Neural crest cell (in vitro differentiated cells): ENCODE data around the gene EGLN2. TPM values are rescaled to one million over a fixed set of nuclear protein-coding genes. Genes with fewer than 3 reads are reported as not detected.
"Not testable (repeated sequence)": the region's sequence is repeated elsewhere in the genome, so short reads cannot be mapped to it uniquely, and the experiment has no call there.

Source experiments
- DNase-seq: peaks from one replicate; pipeline ENCODE4 v3.0.0; 2021; ENCODE audit warnings: low read depth, mixed read lengths, low spot score
- H3K27ac Mint-ChIP-seq: one replicate; pipeline ENCODE4 v1.8.0; 2021; ENCODE audit warnings: mild to moderate bottlenecking, mixed read lengths; ENCODE audit not compliant: unreplicated experiment
- H3K27me3 Mint-ChIP-seq: 2 replicates; pipeline ENCODE4 v1.8.0; 2021; ENCODE audit warnings: low read depth, mild to moderate bottlenecking, mixed read lengths
- H3K36me3 Mint-ChIP-seq: 2 replicates; pipeline ENCODE4 v1.8.0; 2021; ENCODE audit warnings: low read depth, mild to moderate bottlenecking, mixed read lengths
- H3K4me1 Mint-ChIP-seq: 2 replicates; pipeline ENCODE4 v1.8.0; 2021; ENCODE audit warnings: mixed read lengths
- H3K4me3 Mint-ChIP-seq: one replicate; pipeline ENCODE4 v1.8.0; 2021; ENCODE audit warnings: mild to moderate bottlenecking, mixed read lengths
- H3K9me3 Mint-ChIP-seq: 2 replicates; pipeline ENCODE4 v1.8.0; 2021; ENCODE audit warnings: mixed read lengths
- total RNA-seq: library from RNA; stranded (reverse); gene quantifications from 2 replicates; pipeline ENCODE4 v1.2.1, GENCODE V29; 2021
- TF ChIP-seq, protein P1 (sequence below): fragments of 200-600 bp; sonication (generic); conservative IDR thresholded peaks from 2 replicates; pipeline ENCODE4 v1.5.0; 2021; ENCODE audit warnings: antibody characterized with exemption, mild to moderate bottlenecking

Gene EGLN2
- total RNA-seq, 1 donor from 2014 or later = 113 TPM

DNA sequence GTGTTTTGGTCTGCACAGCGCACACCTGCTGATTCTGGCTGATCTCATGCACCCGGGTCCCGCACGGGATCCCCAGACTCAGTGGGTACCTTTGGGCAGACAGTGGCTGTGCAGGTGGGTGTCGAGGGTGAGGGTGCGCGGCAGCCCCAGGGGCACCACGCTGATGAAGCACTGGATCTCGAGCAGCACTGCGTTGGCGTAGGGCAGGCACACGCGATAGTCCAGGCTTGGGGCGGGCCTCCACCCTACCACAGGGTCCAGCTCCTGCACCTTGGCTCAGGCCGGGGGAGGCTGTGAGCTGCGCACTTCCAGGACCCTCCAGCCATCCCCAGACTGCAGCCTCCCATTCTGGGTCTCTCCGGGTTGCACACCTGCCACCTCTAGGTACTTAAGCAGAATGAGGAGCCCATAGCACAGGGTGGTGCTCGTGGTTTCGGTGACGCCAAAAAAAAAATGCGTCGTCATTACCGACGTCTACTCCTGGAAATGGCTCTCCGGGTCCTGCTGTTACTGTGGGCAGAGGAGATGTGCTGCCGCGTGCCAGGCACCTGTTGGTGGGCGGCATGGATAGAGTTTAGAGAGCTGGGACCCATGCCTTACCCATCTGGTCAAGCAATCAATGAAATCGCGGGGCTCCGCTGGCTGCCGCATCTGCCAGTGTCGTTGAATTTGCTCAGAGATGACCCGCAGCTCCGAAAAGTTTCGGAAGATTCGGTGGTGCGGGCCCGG lies 10.5 kb downstream of the EGLN2 start:
- no peak overlapping the region for H3K27ac Mint-ChIP-seq
- TF ChIP-seq, protein P1, sequence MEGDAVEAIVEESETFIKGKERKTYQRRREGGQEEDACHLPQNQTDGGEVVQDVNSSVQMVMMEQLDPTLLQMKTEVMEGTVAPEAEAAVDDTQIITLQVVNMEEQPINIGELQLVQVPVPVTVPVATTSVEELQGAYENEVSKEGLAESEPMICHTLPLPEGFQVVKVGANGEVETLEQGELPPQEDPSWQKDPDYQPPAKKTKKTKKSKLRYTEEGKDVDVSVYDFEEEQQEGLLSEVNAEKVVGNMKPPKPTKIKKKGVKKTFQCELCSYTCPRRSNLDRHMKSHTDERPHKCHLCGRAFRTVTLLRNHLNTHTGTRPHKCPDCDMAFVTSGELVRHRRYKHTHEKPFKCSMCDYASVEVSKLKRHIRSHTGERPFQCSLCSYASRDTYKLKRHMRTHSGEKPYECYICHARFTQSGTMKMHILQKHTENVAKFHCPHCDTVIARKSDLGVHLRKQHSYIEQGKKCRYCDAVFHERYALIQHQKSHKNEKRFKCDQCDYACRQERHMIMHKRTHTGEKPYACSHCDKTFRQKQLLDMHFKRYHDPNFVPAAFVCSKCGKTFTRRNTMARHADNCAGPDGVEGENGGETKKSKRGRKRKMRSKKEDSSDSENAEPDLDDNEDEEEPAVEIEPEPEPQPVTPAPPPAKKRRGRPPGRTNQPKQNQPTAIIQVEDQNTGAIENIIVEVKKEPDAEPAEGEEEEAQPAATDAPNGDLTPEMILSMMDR = no peak
- DNase-seq = no peak
- no peaks in the 10 kb centered on the region for H3K9me3 Mint-ChIP-seq
- peaks cover 59% of the 10 kb centered on the region for H3K4me1 Mint-ChIP-seq
- H3K36me3 Mint-ChIP-seq = peaks cover 3% of the 10 kb centered on the region
- H3K4me3 Mint-ChIP-seq = peak overlapping the region; percentile 91
- peaks cover 32% of the 10 kb centered on the region for H3K27me3 Mint-ChIP-seq

DNA sequence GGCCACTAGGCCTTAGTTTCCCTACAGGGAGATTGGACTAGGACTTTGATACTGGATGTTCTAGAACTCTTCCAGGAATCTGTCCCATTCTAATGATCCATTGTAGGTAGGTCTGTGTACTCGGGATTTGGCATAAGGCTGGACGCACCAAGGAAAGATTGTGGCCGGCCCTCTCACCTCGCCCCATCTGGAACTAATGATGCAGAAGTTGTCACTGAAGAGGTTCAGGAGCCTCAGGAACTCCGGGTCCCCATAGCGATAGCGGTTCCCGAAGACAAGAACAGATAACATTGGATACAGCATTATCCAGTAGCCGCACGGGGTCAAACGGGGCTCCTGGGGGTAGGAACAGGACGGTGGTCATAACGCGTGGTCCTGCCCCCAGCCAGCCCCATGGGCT lies 11.2 kb downstream of the EGLN2 start:
- H3K27ac Mint-ChIP-seq = no peak overlapping the region
- peaks cover 52% of the 10 kb centered on the region for H3K4me1 Mint-ChIP-seq
- H3K4me3 Mint-ChIP-seq = peak overlapping the region; percentile 91
- TF ChIP-seq, protein P1 = no peak
- peaks cover 38% of the 10 kb centered on the region for H3K27me3 Mint-ChIP-seq
- DNase-seq = no peak
- peaks cover 3% of the 10 kb centered on the region for H3K36me3 Mint-ChIP-seq
- no peaks in the 10 kb centered on the region for H3K9me3 Mint-ChIP-seq

DNA sequence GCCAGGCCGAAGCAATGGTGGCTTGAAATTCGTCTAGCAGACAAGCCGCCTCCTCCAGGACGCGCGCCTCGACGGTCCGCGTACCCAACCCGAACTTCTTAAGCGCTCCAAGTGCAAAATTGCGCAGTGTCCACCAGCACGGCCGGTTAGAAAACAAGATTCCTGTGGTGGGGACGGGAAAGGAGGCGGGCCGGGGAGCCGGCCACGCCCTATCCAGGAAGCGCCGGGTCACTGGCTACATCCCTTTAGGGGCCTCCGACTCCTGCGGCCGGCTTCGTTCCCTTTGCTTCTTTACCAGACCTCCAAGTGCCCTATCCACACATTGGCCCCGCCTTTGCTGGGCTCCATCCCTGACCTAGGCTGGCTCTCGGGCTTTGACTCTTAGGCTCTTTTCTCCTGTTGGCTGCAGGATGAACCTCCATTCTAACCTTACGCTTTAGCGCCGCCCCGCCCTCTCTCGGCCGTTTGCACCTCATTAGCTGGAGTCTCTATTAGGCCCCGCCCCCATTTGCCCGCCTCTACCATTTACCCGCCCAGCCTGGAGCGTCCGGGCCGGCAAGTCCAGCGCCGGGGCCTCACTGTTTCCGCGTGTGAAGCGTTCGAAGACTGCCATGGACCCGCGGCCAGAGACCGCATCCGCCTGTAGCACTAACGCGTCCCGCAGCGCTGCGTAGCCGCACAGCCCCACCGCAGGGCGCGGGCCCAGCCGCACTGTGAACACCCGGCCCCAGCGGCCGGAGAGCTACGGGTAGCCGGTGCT lies 11.8 kb downstream of the EGLN2 start:
- not testable (repeated sequence) for H3K9me3 Mint-ChIP-seq, H3K36me3 Mint-ChIP-seq
- peak; percentile 64 for DNase-seq
- TF ChIP-seq, protein P1 = peak; percentile 12
- H3K4me1 Mint-ChIP-seq = peaks cover 49% of the 10 kb centered on the region
- H3K27me3 Mint-ChIP-seq = peaks cover 42% of the 10 kb centered on the region
- peak overlapping the region; percentile 79 for H3K27ac Mint-ChIP-seq
- H3K4me3 Mint-ChIP-seq = peak overlapping the region; percentile 91

DNA sequence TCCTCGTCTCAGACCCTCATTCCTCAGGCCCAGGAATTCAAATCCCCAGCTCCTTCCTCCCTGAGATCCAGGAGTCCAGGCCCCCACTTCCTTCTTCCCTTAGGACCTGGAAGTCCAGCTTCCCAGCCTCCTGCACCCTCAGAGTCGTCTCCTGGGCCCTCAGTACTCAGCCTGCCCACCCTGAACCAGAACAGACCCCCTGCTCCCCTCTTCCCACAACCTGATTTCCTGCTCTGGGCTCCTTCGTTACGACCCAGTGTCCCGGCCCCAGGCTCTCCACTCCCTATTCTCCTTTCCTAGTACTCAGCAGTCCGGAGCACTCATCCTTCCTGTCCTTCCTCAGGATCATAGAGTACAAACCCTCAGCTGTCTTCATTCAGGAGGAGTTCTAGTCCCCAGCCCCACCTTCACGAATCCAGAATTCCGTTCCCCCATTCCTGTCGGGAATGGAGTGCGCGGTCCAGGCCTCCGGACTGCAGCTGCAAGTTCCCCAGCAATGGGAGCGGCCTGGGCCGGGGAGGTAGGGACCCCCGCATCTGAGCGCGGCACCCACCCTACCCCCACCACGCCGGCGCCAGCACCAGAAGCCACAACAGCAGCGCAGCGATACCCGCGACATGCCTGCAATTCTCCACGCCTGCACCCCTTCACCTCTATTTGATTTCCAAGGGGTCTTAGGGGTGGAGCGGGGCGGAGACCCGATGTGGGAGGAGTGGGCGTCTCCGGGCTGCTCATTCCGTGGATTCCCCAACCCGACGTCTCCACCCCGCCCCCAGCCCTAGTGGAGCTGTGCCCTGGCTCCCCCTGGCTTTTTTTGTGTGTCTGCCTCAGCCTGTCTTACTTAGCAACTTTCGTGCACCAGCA lies 12.7 kb downstream of the EGLN2 start:
- peaks cover 3% of the 10 kb centered on the region for H3K36me3 Mint-ChIP-seq
- peaks cover 44% of the 10 kb centered on the region for H3K27me3 Mint-ChIP-seq
- H3K9me3 Mint-ChIP-seq = no peaks in the 10 kb centered on the region
- peaks cover 40% of the 10 kb centered on the region for H3K4me1 Mint-ChIP-seq
- TF ChIP-seq, protein P1 = peak; percentile 41
- H3K4me3 Mint-ChIP-seq = peak overlapping the region; percentile 89
- DNase-seq = no peak
- H3K27ac Mint-ChIP-seq = peak overlapping the region; percentile 78

DNA sequence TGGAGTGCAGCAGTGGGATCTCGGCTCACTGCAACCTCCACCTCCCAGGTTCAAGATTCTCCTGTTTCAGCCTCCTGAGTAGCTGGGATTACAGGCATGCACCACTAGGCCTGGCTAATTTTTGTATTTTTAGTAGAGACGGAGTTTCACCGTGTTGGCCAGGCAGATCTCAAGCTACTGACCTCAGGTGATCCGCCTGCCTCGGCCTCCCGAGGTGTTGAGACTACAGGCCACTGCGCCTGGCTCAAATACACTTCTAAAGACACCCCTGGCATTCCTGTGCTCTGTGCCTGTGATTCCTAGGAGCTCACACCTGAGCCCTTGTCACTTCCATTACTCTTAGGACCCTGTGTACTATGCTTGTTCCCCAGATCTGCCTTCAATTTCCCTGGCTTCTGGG lies 13.6 kb downstream of the EGLN2 start:
- Mint-ChIP-seq H3K4me1 (peaks cover 33% of the 10 kb centered on the region), H3K27me3 (peaks cover 44% of the 10 kb centered on the region), H3K4me3 (peak overlapping the region; percentile 89)
- DNase-seq, H3K9me3 Mint-ChIP-seq, H3K36me3 Mint-ChIP-seq, H3K27ac Mint-ChIP-seq: not testable (repeated sequence)
